ENCODE data around the gene ADAM23. TPM values are rescaled to one million over a fixed set of nuclear protein-coding genes. Genes with fewer than 3 reads are reported as not detected.
A peak's percentile ranks its signal among the peaks of the same experiment; 100 is the strongest.

The ADAM23 gene
- total and polyA plus RNA-seq, 2 experiments from 2014 or later: 11.8 to 15.9 TPM

GRCh38 chr2:206615417-206616089 lies 172.2 kb downstream of the ADAM23 start:
- no peak; the same call in 1 of the 3 replicates for ATAC-seq

GRCh38 chr2:206616151-206616550 lies 172.8 kb downstream of the ADAM23 start:
- no peak overlapping the region for H3K4me3 Mint-ChIP-seq
- H3K36me3 ChIP-seq (ENCODE audit: insufficient read depth): no peaks in the 10 kb centered on the region
- H3F3A ChIP-seq (replicated peaks; ENCODE audit: low read depth): no peaks in the 10 kb centered on the region
- peaks cover 4% of the 10 kb centered on the region for H3K27me3 Mint-ChIP-seq (ENCODE audit: insufficient read depth, low read depth, poor library complexity)
- H3K27ac ChIP-seq (ENCODE audit: low read depth): no peak overlapping the region
- ATAC-seq: no peak
- no peak for DNase-seq (ENCODE audit: low spot score)
- peak overlapping the region; percentile 17; the same call in 1 of the 2 replicates for H3K27ac Mint-ChIP-seq
- no peaks in the 10 kb centered on the region for H3K9me3 Mint-ChIP-seq
- no peaks in the 10 kb centered on the region for H3K9me2 ChIP-seq (ENCODE audit: insufficient read depth)
- no peak overlapping the region for H3K4me3 ChIP-seq
- no peaks in the 10 kb centered on the region for H3K4me1 ChIP-seq (ENCODE audit: insufficient read depth)
- H4K20me1 ChIP-seq (replicated peaks; ENCODE audit: insufficient read depth): no peaks in the 10 kb centered on the region
- no peak overlapping the region for H2AFZ ChIP-seq
- H3K4me1 Mint-ChIP-seq: peaks cover 2% of the 10 kb centered on the region; the same call in 1 of the 3 replicates
- no peaks in the 10 kb centered on the region for H3K79me2 ChIP-seq (replicated peaks; ENCODE audit: insufficient read depth)
- peaks cover 3% of the 10 kb centered on the region; the same call in 2 of the 3 replicates for H3K36me3 Mint-ChIP-seq (ENCODE audit: low read depth)
- no peaks in the 10 kb centered on the region for H3K27me3 ChIP-seq (ENCODE audit: insufficient read depth)
- TF ChIP-seq CREB1 (CRISPR knock-in tag; IDR thresholded peaks at IDR 0.05; ENCODE audit: low read depth) (no peak), JUNB (IDR thresholded peaks at IDR 0.05; ENCODE audit: unreplicated experiment) (no peak), POLR2AphosphoS5 (IDR thresholded peaks at IDR 0.05; ENCODE audit: low read depth) (no peak), ZNF331 (CRISPR knock-in tag; IDR thresholded peaks at IDR 0.05; ENCODE audit: low read depth) (no peak), CTCF (conservative IDR thresholded peaks at IDR 0.05; ENCODE audit: low read depth in 2 of 2) (no peak), STAT1 (IDR thresholded peaks at IDR 0.05; ENCODE audit: unreplicated experiment) (no peak), EZH2 (IDR thresholded peaks at IDR 0.05; ENCODE audit: low read depth, unreplicated experiment) (no peak), EZH2phosphoT487 (IDR thresholded peaks at IDR 0.05; ENCODE audit: unreplicated experiment) (no peak), ETS1 (IDR thresholded peaks at IDR 0.05) (no peak), ZNF462 (CRISPR knock-in tag; IDR thresholded peaks at IDR 0.05) (no peak)
- no peak overlapping the region for H3K4me2 ChIP-seq

More at GRCh38 chr2:206615417-206616089, 172.2 kb downstream of the ADAM23 start:
- peaks cover 3% of the 10 kb centered on the region; the same call in 2 of the 3 replicates for H3K36me3 Mint-ChIP-seq (ENCODE audit: low read depth)
- DNase-seq (ENCODE audit: low spot score): peak; percentile 12
- H3K9me2 ChIP-seq (ENCODE audit: insufficient read depth): no peaks in the 10 kb centered on the region
- H3K4me1 ChIP-seq (ENCODE audit: insufficient read depth): no peaks in the 10 kb centered on the region
- H3K4me1 Mint-ChIP-seq: peaks cover 2% of the 10 kb centered on the region; the same call in 1 of the 3 replicates
- no peaks in the 10 kb centered on the region for H3K79me2 ChIP-seq (replicated peaks; ENCODE audit: insufficient read depth)
- H3K4me3 Mint-ChIP-seq: no peak overlapping the region
- no peaks in the 10 kb centered on the region for H3K9me3 Mint-ChIP-seq
- no peak overlapping the region; the same call in 1 of the 2 replicates for H3K27ac Mint-ChIP-seq
- no peak overlapping the region for H3K4me2 ChIP-seq
- H2AFZ ChIP-seq: no peak overlapping the region
- no peaks in the 10 kb centered on the region for H3F3A ChIP-seq (replicated peaks; ENCODE audit: low read depth)
- H3K27me3 Mint-ChIP-seq (ENCODE audit: insufficient read depth, low read depth, poor library complexity): peaks cover 4% of the 10 kb centered on the region
- no peaks in the 10 kb centered on the region for H3K36me3 ChIP-seq (ENCODE audit: insufficient read depth)
- H4K20me1 ChIP-seq (replicated peaks; ENCODE audit: insufficient read depth): no peaks in the 10 kb centered on the region
- H3K4me3 ChIP-seq: no peak overlapping the region
- no peak for TF ChIP-seq STAT1 (IDR thresholded peaks at IDR 0.05; ENCODE audit: unreplicated experiment)
- no peak for TF ChIP-seq NANOG (IDR thresholded peaks at IDR 0.05; ENCODE audit: borderline replicate concordance)
- no peak for TF ChIP-seq EZH2 (IDR thresholded peaks at IDR 0.05; ENCODE audit: low read depth, unreplicated experiment)
- no peak overlapping the region for H3K27ac ChIP-seq (ENCODE audit: low read depth)
- no peaks in the 10 kb centered on the region for H3K27me3 ChIP-seq (ENCODE audit: insufficient read depth)

All from GM23338 (cell line).